Measurements from ENCODE around the gene POLR1D. TPM values are rescaled to one million over a fixed set of nuclear protein-coding genes. Genes with fewer than 3 reads are reported as not detected.

The POLR1D gene
- total and polyA plus RNA-seq, 4 donors, result 31.4 to 45.0 (median 33.6) TPM

GRCh38 chr13:27619728-27620376 lies 1.8 kb upstream of the POLR1D start:
- TF ChIP-seq HNF4G (IDR thresholded peaks at IDR 0.05) (no peak), NR2F2 (IDR thresholded peaks at IDR 0.05) (no peak), CTCF (IDR thresholded peaks at IDR 0.05; ENCODE audit: low read depth, low read length, missing input control) (peak; percentile 16)
- peaks cover 0 to under 1% (median 0%) of the 10 kb centered on the region in 4 donors for H3K9me3 ChIP-seq (ENCODE audit: control insufficient read depth in 4 of 4, low read length in 3 of 4)
- DNase-seq (ENCODE audit: low spot score), result no peak
- H3K9ac ChIP-seq (ENCODE audit: low read depth in 1 of 2, low read length in 2 of 2), result peak overlapping the region; percentile 71 to 76
- H3K36me3 ChIP-seq (ENCODE audit: control insufficient read depth in 4 of 4, insufficient read depth in 3 of 4, low read depth in 1 of 4, low read length in 3 of 4), result peaks cover 0 to 2% (median 0%) of the 10 kb centered on the region in 4 donors
- peaks cover 7 to 52% (median 39%) of the 10 kb centered on the region in 4 donors for H3K4me1 ChIP-seq (ENCODE audit: control insufficient read depth in 4 of 4, insufficient read depth in 4 of 4, low read length in 3 of 4)
- H3K27me3 ChIP-seq (ENCODE audit: control insufficient read depth in 4 of 4, insufficient read depth in 4 of 4, low read length in 3 of 4), result no peaks in the 10 kb centered on the region
- H3K4me3 ChIP-seq (ENCODE audit: low read depth in 1 of 3, low read length in 3 of 3), result peak overlapping the region; percentile 79 to 93 (median 88)
- under 1% methylated on average over 47 of the region's 47 CpGs for WGBS
- peak overlapping the region; percentile 99 for H3K27ac ChIP-seq (ENCODE audit: low read depth in 1 of 2, low read length in 2 of 2)

DNA sequence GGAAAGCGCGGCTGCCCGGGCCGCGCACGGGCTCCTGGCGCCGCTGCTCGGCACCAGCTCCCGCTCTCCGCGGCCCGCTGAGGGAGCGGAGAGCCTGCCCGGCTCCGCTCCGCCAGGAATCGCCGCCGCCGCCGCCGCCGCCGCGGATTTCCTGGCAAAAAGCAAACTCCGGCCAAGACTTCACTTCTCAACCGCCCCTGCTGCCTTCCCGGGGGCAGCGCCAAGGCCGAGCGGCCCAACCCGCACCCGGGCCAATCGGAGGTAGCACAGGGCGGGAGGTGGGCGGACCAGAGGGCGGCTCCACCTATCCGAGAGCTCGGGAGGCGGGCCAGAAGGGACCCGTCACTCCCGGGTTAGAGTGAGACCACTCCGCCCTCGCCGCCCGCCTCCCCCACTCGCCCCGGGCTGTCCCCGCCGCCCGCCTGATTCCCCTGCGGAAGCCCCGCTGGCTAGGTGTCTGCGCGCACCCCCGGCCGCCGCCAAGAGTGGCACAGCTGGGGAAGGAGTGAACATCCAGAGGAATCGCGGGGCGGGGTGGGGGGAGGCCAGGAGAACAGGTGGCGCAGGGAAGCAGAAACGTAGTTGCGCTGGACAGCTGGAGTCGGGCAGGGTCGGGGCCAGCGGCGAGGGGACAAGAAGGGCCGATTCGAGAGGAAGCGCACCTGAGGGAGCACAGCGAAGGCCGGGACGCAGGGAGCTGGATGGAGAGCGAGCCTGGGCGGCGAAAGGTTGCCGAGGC lies 1.1 kb upstream of the POLR1D start, which contains the start of gene LNX2:
Gene LNX2 (minus strand): TSS at position 153 of the 739 bp plus-strand sequence. CDS start 38,826 bp downstream, outside the sequence.
- WGBS, result under 1% methylated on average over 79 of the region's 79 CpGs

More for the DNA sequence above, 1.1 kb upstream of the POLR1D start, which contains the start of gene LNX2:
- no peaks in the 10 kb centered on the region for H3K27me3 ChIP-seq (ENCODE audit: control insufficient read depth in 4 of 4, insufficient read depth in 4 of 4, low read length in 3 of 4)
- H3K4me3 ChIP-seq (ENCODE audit: low read depth in 1 of 3, low read length in 3 of 3), result peak within 1 kb of the TSS; percentile 79 to 98 (median 93)
- H3K9me3 ChIP-seq (ENCODE audit: control insufficient read depth in 4 of 4, low read length in 3 of 4), result no peaks in the 10 kb centered on the region
- H3K27ac ChIP-seq (ENCODE audit: low read depth in 1 of 2, low read length in 2 of 2), result peak within 1 kb of the TSS; percentile 99
- DNase-seq (ENCODE audit: low spot score), result peak; percentile 98
- TF ChIP-seq TAF1 (conservative IDR thresholded peaks at IDR 0.05) (peak; percentile 40), HNF4G (IDR thresholded peaks at IDR 0.05) (peak; percentile 15), SP1 (IDR thresholded peaks at IDR 0.05) (peak; percentile 75), RXRA (IDR thresholded peaks at IDR 0.05) (no peak), NR2F2 (IDR thresholded peaks at IDR 0.05) (no peak), JUND (IDR thresholded peaks at IDR 0.05) (peak in 1 of 2 donors; percentile 27), EGR1 (IDR thresholded peaks at IDR 0.05; ENCODE audit: low read depth in 2 of 2) (peak in 1 of 2 donors; percentile 31), RAD21 (IDR thresholded peaks at IDR 0.05) (peak; percentile 13 to 43), CTCF (IDR thresholded peaks at IDR 0.05; ENCODE audit: low read depth, low read length, missing input control) (no peak), FOXA2 (IDR thresholded peaks at IDR 0.05) (no peak), HNF4A (conservative IDR thresholded peaks at IDR 0.05) (peak in 1 of 2 donors; percentile 26), ZBTB33 (IDR thresholded peaks at IDR 0.05) (no peak), YY1 (IDR thresholded peaks at IDR 0.05) (no peak), GABPA (IDR thresholded peaks at IDR 0.05 in 1 of 2, conservative IDR thresholded peaks at IDR 0.05 in 1 of 2) (no peak), REST (IDR thresholded peaks at IDR 0.05) (no peak), FOXA1 (IDR thresholded peaks at IDR 0.05) (no peak)
- TF ChIP-seq, protein P1, sequence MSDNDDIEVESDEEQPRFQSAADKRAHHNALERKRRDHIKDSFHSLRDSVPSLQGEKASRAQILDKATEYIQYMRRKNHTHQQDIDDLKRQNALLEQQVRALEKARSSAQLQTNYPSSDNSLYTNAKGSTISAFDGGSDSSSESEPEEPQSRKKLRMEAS (IDR thresholded peaks at IDR 0.05), result no peak
- TF ChIP-seq, protein P2, sequence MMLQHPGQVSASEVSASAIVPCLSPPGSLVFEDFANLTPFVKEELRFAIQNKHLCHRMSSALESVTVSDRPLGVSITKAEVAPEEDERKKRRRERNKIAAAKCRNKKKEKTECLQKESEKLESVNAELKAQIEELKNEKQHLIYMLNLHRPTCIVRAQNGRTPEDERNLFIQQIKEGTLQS (IDR thresholded peaks at IDR 0.05), result no peak
- peak within 1 kb of the TSS; percentile 90 to 97 for H3K9ac ChIP-seq (ENCODE audit: low read depth in 1 of 2, low read length in 2 of 2)
- H3K4me1 ChIP-seq (ENCODE audit: control insufficient read depth in 4 of 4, insufficient read depth in 4 of 4, low read length in 3 of 4), result peaks cover 7 to 52% (median 39%) of the 10 kb centered on the region in 4 donors
- H3K36me3 ChIP-seq (ENCODE audit: control insufficient read depth in 4 of 4, insufficient read depth in 3 of 4, low read depth in 1 of 4, low read length in 3 of 4), result peaks cover 0 to 2% (median 0%) of the 10 kb centered on the region in 4 donors
